ENCODE results near the gene SLC6A19.
A peak's percentile ranks its signal among the peaks of the same experiment; 100 is the strongest.

The SLC6A19 gene

DNA sequence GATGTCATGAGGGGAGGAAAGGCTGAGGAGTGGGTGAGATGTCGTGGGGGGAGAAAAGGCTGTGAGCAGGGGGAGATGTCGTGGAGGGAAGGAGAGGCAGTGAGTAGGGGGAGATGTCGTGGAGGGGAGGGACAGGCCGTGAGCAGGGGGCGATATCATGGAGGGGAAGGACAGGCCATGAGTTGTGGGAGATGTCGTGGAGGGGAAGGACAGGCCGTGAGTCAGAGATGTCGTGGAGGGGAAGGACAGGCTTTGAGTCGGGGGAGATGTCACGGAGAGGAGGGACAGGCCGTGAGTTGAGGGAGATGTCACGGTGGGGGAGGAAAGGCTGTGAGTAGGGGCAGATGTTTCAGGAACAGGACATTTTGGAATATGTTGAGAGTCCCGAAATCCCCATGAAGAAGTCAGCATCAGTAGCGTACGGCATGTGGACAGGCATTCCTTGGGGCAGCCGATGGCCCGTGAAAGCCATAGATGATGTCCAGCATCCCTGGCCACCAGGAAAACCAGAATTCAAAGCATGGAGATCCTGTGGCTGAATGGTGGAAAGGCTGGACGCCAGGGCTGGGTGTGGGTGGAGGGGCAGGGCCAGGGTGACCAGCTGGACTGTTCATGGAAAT lies 8.3 kb upstream of the SLC6A19 start:
- no peak for DNase-seq

DNA sequence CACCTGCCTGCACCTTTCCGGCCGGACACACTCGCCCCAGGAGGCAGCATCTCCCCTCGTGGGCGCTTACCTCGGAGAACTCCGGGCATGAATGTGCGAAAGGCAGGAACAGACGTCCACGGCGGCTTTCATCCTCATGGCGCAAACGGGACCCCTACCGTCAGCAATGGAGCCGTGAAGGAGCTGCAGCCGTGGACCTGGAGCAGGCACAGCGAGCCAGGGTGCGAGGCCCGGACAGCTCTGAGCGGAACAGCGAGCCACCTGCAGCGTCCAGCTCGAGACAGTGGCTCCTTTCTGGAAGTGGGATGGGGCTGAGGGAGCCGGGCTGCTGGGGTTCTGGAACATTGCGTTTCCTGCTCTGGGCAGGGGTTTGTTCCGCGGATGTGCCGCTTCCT lies 7.8 kb upstream of the SLC6A19 start:
- no peak for DNase-seq

DNA sequence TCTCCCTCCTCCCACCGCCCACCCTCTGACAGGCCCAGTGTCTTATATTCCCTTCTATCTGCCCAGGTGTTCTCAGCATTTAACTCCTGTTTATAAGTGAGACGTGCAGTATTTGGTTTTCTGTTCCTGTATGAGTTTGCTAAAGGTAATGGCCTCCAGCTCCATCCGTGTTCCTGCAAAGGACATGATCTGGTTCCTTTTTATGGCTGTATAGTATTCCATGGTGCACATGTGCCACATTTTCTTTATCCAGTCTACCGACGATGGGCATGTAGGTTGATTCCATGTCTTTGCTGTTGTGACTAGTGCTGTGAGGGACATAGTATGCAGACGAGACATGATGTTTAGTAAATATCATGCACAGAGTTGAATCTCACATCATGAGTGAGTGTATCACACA lies 7.0 kb upstream of the SLC6A19 start:
- DNase-seq = no peak

DNA sequence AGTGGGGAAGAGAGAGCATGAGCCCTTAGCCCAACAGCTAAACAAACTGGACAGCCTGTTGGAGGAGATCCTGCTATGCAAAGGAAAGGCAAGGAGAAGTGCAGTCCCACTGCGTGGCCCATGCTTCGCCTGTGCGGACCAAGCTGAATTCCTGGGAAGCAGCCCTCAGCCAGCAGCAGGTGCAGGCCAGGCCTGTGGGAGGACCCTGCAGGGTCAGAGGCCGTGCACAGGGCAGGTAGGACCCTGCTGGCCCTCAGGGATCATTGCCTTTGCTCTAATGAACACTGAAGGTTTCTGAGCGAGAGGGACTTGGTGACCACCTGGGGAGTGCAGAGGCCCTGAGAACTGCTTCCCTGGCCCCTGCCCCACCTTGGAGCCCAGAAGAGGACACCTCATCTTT lies 6.0 kb upstream of the SLC6A19 start:
- DNase-seq = no peak

DNA sequence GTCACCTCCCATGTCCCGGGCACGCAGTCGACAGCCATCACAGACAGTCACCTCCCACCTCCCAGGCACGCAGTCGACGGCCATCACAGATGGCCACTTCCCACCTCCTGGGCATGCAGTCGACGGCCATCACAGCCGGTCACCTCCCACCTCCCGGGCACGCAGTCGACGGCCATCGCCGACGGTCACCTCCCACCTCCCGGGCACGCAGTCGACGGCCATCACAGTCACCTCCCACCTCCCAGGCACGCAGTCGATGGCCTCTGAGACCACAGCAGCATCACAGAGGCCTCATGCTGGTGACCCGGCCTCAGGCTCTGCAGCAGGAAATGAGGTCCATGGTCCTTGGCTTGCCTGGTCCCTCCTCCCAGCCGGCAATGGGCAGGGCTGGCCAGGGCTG lies 5.5 kb upstream of the SLC6A19 start:
- DNase-seq = no peak

DNA sequence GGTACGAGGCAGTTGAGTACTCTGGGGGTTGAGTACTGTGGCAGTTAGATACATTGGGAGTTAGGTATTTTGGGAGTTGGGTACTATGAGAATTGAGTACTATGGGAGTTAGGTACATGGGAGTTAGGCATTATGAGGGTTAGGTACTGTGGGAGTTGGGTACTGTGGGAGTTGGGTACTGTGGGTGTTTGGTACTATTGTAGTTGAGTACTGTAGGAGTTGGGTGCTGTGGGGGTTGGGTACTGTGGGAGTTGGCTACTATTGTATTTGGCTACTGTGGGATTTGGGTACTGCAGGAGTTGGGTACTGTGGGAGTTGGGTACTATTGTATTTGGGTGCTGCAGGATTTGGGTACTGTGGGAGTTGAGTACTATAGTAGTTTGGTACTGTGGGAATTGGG lies 4.8 kb upstream of the SLC6A19 start:
- no peak for DNase-seq

DNA sequence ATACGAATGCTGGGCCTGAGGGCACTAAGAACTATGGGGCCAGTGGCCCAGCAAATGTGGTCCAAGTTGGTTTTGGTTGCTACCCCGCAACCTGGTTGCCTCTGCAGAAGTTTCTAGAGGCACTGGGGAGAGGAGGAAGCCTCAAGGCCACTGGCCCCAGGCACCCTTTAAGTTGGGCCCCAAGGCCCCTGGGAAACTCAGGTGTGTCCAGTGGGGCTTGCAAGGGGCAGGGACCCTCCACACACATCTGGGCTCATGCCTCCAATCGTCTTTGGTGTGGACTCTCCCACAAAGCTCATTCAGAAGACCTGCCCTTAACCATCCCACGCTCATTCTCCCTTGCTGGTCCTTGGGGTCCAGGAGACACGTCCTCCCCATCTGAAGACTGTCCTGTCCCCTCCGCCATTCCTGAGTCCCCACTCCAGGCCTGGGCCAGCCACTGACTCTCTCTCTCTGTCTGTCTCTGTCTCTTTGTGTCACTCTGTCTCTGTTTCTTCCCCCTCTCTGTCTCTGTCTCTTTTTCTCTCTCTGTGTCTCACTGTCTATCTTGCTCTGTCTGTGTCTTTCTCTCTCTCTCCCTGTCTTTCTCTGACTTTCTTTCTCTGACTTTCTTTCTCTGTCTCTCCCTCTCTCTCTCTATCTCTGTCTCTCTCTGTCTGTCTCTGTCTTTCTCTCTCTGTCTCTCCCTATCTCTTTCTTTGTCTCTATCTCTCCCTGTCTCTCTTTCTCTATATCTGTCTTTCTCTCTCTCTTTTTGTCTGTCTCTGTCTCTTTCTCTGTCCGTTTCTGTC lies 3.3 kb upstream of the SLC6A19 start:
- no peak for DNase-seq

DNA sequence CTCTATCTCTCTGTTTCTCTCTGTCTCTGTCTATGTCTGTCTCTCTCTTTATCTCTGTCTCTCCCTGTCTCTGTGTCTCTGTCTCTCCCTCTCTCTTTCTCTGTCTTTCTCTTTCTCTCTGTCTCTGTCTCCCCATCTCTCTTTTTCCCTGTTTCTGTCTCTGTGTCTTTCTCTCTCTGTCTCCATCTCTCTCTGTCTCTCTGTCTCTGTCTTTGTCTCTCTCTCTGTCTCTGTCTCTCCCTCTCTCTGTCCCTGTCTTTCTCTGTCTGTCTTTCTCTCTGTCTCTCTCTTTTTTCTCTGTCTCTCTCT lies 2.1 kb upstream of the SLC6A19 start:
- DNase-seq = no peak

DNA sequence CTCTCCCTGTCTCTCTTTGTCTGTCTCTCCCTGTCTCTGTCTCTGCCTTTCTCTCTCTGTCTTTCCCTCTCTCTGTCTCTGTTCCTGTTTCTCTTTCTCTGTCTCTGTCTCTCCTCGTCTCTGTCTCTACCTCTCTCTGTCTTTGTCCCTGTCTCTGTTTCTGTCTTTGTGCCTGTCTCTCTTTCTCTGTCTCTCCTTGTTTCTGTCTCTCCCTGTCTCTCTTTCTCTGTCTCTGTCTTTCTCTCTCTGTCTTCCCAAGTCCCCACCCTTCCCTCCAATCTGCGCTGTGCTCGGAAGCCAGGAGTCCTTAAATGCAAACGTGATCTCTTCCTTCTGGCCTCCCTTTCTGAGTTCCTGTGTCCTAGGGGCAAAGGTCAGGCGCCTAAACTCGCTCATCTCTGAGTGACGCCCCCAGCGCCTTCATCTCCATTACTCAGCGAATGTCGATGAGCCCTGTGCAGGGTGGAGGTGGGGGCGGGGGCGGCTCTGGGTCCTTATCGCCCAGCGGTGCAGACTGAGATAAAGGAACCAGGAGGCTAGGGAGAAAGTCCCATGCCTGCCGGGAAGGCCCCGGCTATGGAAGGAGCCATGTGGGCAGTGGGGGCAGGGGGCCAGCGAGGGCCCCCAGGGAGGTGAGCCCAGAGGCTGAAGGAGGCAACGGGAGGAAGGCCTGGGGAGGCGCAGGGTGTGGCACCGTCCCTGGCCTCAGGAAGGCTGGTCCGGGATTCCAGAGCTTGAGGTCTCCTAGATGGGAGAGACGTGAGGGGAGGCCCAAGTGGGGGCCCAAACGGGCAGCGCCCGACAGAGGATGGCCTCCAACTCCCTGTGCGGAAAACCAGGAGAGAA lies 1.5 kb upstream of the SLC6A19 start:
- DNase-seq = no peak

DNA sequence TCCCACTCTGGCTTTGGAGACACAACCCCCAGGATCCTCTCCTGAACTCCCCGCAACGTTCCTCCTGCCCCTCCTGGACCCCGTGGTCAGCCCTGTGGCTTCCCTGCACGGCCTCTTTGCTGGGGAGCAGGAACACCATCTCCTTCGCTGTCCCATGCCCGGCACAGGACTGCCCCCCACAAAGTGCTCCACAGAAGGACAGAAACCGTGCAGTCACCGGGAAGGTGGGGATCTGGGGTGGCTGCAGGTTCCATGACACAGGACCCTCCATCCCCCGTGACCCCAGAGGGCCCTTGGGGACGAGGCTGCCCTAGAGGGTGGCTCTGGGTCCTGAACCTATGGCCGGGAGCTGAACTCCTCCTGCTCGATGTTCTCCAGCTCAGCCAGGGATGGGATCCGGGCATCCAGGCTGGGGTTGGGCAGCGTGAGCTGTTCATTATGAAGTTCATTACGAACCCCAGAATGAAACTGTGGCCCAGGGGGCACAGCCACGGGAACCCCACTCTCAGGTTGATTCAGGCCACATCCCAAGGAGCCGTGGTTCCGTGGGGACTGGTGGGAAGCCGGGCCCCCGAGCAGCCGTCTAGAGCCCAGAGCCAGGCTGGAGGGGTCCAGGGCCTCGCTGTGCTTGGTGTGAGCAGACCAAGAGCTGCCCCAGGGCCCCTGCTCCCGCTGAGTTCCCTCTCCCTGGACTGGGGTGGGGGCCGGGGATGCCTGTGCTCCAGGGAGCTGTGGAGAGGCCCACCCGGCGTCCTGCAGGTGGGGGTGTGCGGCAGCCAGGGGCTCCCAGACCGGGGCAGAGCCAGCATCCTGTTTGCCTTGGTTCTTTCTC lies 684 bp upstream of the SLC6A19 start:
- no peak for DNase-seq

DNA sequence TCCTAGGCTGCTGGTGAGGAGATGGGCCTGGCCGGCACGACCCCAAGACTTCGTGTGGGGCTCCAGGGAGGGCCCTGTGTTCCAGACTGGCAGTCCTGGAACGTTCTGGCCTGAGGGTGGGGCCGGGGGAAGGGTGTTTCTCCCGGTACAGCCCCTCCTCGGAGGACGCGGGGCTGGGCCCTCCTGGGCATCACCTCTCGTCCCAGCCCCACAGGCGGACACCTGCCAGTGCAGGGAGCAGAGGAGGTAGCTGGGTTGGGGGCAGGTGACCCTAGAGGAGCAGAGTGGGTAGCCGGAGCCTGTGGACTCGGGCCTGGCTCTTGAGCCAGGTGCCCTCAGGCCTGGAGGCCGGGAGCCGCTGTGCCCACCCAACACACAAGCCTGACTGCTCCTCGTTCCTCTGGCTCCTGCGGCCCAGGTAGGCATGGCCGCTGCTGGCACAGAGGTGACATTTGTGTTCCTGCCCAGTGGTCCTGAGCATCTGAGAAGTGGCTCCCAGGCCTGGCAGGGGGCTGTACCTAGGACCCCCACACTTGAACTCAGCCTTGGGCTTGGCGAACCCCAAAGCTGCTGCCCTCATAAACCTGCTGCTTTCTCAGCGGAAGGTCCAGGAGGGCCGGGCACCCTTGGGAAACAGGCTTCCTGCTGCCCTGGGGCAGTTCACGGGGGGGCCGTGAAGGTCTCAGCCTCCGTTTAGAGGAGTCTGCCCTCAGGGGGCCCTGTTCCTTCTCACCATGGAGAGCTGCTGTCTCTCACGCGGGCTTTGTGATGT lies 817 bp downstream of the SLC6A19 start:
- DNase-seq = no peak

DNA sequence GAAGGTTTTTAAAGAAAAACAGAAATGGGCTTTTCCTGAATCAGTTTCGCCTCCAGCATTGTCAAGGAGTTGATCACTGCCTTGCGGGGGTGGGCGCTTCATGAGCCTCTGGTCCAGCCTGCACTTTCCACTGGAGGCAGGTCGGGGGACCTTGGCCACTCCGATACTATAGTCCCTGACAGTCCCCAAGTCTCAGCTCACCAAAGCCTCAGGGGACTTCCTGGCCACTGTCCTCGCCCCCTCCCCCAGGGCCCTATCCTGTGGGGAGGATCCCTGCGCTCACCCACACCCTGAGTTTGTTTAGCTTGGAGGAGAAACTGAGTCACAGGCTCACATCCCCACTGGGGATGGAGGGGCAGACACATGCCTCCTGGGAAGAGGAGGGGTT lies 1.4 kb downstream of the SLC6A19 start:
- no peak for DNase-seq

DNA sequence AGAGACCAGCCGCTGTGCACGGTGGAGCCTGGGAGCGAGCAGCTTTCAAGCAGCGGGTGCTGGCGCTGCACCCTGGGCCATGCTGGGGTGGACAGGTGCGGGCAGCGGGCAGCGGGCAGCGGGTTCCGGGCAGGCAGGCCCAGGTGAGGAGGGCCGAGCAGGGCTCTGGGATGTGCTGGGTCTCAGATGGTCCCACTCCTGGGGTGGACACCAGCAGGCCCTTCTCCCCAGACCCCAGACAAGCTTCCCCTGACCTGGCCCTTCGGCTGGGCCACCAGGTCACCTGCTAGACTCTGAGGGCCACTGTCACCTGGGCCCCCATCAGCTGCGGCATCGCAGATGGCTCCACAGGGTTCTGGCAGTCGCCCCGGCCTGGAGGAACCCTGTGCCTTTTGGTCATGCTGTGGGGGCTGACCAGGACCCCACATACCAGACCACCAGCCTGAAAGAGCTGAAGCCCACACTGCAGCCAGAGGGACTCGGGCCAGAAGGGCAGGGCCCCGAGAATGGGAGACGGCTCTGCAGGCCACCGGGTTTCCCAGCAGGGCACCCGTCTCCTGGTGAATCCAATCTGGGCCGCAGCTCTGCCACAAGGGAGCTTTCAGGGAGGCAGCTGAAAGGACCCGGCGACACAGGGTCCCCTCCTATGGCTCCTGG lies 2.0 kb downstream of the SLC6A19 start:
- no peak for DNase-seq

DNA sequence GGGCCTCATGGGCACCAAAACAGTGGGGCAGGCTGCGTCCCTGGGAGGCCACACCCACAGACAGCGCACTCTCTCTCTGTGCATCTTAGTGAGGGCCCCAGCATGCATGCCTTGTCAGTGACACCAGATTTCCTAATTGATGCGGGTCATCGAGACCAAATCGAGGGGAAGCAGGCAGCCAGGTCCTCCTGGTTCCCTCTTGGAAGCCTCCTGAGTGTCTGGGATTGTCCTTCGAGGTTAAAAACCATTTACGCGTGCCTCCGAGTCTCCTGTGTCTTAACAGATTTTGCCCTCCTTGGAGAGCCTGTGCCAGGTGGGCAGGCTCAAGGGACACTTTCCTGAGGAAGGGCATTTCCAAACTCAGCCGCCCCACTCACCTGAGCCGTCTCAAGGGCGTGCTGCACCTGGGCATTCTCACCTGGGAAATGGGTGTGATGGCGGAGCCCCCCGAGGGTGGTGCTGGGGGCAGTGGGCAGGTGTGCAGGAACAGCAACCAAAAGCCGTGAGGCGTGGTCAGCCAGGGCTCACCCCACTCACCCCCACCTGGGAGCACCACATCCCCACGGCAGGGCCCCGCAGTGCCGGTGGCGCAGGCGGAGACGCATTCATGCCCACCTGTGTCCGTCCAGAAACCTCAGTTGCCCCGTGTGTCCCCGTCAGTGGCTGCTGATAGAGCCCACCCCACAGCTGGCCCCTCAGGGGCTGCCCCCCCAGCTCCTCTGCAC lies 2.7 kb downstream of the SLC6A19 start:
- DNase-seq = no peak

DNA sequence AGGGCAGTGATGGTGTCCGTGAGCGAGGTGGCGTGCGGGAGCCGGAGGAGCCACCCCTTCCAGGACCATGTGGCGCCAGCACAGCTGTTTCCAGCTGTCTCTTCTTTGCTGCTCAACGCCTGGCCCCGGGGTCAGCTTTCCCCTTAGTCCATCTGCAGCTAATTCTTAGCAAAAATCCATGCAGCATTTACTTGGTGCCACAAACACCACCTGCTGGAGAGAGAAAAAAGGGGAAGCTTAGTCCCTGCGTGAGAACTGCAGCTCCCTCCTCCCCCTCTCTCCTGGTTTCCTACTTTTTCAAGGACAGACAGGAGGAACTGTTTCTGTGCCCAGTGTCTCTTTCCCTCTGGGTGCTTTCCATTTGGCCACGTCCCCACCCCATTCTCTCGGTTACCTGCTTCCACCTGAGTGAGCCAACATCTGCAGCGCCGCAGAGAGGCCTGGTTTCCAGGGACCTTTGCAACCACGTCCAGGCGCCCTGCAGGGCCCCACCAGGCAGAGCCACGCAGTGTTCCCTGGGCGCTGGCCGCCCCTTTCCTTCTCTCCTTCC lies 3.4 kb downstream of the SLC6A19 start:
- peak; percentile 65 for DNase-seq

DNA sequence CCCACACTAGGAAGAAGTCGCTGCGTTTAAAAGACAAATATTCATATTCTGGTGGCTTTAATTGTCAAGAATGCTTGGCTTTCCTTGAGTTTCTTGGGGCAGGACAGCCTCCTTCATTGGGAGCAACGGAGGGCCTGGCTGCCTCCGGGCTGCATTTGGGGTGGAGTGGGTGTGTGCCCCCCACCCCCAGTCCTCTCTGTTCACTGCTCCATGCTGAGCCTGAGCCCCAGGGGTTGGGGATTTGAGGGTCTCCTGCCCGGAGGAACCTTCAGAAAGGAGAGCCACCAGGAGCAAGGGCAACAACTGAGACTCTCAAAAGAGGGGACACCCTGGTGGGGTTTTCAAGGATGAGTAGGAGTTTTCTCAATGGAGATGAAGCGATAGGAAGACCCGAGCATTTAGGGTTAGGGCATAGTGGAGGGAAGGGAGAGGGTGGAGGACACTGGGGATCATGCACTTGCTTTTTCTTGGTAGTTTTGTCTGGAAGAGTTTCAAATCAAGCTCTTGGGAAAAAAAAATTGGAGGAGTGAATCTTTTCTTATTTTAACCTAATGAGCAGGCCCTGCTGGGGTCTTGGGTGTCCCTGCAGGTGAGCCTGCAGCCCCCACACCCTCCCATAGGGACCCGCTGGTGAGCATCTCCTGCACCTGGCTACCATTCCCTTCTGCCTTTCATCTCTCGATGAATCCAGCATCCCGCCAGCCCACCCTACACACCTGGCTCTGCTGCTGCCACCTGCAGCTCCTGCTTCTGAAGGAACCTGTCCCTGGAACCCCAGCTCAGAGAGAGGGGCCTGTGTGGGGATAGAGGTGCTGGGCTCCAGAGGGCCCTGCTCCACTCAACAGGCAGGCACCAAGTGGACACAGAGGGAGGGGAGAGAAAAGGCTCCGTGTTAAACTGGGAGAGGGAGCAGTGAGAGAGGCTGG lies 4.1 kb downstream of the SLC6A19 start:
- DNase-seq = no peak

DNA sequence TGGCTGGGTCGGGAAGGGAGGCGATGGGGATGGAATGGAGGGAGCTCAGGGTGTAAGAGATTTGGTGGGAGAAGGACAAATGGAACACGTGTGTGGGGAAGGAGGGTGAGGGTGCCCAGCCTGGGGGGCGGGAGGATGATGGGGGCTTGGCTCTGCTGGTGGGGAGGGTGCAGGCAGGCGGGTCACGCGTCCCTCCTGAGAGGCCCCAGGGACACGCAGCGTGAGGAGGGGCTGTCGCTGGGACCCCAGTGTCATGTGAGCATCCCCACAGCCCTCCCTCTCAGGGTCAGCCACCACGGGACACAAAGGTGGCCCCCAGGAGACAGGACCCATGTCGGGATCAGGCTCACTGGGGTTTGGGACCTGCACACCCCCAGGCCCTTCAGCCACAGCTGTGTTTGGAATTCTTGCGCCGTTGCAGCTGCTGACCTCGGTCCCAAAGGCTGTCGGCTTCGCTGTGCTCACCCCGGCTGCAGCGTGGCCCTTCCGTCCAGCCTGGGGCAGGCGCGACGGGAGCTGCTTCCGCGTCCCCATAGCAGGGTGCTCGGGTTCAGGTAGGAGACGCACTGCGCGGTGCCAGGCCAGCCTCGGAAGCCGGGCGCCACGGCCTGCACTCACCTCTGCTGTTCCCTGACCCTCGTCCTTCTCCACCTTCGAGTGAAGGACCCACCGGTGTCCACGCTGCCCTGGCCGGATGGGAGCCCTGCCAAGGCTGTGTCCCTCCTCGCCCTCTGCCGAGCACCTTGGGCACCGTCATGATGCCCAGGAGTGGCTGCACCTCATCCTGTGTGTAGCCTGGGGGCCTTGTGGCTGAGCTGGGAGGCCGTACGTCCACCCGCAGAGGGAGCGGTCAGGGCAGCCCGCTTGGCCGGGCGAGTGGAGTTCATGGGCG lies 5.4 kb downstream of the SLC6A19 start:
- DNase-seq = no peak

DNA sequence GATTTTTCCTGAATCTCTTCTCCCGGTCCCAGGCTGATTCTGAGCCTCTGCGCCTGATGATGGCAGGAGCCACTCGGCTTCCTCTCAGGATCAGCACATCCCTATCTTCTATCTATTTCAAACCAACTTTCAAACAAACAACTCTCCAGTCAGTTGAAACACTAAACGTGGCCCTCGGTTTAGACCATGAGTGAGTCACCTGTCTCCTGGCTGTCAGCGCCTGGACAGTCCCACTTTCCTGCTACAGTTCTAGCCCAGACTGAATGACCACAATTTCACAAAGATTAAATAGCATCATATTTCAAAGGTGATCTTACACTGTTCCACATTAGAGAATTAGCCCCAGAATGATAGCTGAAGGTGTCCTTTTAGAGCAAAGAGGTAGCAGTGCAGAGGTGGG lies 6.2 kb downstream of the SLC6A19 start:
- no peak for DNase-seq
